ENCODE measurements around the gene TSPAN3.

GRCh38 chr15:77067691-77068367 lies 3.1 kb downstream of the TSPAN3 start:
- TF ChIP-seq EZH2phosphoT487 (IDR thresholded peaks at IDR 0.05; ENCODE audit: borderline replicate concordance, low read depth, low read length) (no peak), CTCF (conservative IDR thresholded peaks at IDR 0.05; ENCODE audit: low read length) (no peak)

Measured in OCI-LY7 (cell line).